ENCODE measurements around the gene NAGA. TPM values are rescaled to one million over a fixed set of nuclear protein-coding genes. Genes with fewer than 3 reads are reported as not detected.
"Not testable (repeated sequence)": the region's sequence is repeated elsewhere in the genome, so short reads cannot be mapped to it uniquely, and the experiment has no call there.

The NAGA gene
- polyA plus RNA-seq, 4 donors = 8.7 to 36.8 (median 17.1) TPM

DNA sequence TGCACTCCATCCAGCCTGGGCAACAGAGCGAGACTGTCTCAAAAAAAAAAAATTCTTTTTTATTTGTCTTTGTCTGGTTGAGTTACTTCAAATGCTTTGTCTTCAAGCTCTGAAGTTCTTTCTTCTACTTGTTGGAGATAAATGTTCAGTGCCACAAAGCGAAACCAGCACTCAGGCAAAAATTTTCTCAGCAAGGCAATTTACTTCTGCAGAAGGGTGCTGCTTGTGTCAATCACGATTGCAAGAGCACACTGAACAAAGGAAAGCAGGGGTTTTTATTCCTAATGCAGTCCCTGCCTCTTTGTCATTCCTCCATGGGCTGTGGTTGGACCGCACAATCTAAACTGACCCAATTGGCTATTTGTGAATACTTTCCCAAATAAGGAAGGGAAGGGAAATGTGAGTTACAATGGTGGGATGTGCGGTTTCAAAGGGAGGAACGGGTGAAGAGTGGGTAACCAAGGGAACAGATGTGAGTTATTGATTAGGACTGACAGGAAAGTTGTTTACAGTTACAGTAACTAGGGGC, 33.8 kb upstream of the NAGA start:
- not testable (repeated sequence) for H3K36me3 ChIP-seq (ENCODE audit: control insufficient read depth in 3 of 3, insufficient read depth in 2 of 3, low read depth in 1 of 3, low read length in 3 of 3); H3K4me1 ChIP-seq (ENCODE audit: control insufficient read depth in 3 of 3, insufficient read depth in 2 of 3, low read depth in 1 of 3, low read length in 2 of 3); FAIRE-seq; H3K27me3 ChIP-seq (ENCODE audit: control insufficient read depth in 3 of 3, insufficient read depth in 3 of 3, low read length in 3 of 3); H3K4me3 ChIP-seq (ENCODE audit: low read depth in 1 of 3, low read length in 3 of 3); DNase-seq; H3K27ac ChIP-seq (ENCODE audit: low read depth in 1 of 3, low read length in 2 of 3)
- H3K9me3 ChIP-seq (ENCODE audit: control insufficient read depth in 2 of 2, insufficient read depth in 1 of 2, low read depth in 1 of 2, low read length in 1 of 2) = peaks cover 0 to 52% of the 10 kb centered on the region in 2 donors
- WGBS, 3 donors = 93 to 95% (median 93%) methylated on average over 6 of the region's 6 CpGs

DNA sequence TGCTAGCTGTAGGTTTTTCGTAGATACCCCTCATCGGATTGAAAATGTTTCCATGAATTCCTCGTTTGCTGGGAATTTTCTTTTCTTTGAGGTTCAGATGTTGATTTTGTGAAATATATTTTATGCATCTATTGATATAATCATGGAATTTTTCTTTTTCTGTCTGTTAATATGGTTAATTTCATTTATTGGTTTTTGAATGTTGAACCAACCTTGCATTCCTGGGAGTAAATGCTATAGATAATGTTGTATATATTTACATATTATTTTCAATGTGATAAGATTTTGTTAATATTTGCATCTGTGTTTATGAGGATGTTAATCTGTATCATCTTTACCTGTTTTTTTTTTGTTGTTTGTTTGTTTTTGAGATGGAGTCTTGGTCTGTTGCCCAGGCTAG, 30.6 kb upstream of the NAGA start:
- H3K4me3 ChIP-seq (ENCODE audit: low read depth in 1 of 3, low read length in 3 of 3) = no peak overlapping the region
- WGBS, 3 donors = 95 to 99% (median 97%) methylated on average over 3 of the region's 3 CpGs
- no peak overlapping the region for H3K27ac ChIP-seq (ENCODE audit: low read depth in 1 of 3, low read length in 2 of 3)
- DNase-seq (no peak), FAIRE-seq (no peak)
- no peaks in the 10 kb centered on the region for H3K4me1 ChIP-seq (ENCODE audit: control insufficient read depth in 3 of 3, insufficient read depth in 2 of 3, low read depth in 1 of 3, low read length in 2 of 3)
- H3K9me3 ChIP-seq (ENCODE audit: control insufficient read depth in 2 of 2, insufficient read depth in 1 of 2, low read depth in 1 of 2, low read length in 1 of 2) = peaks cover 0 to 61% of the 10 kb centered on the region in 2 donors
- no peaks in the 10 kb centered on the region for H3K27me3 ChIP-seq (ENCODE audit: control insufficient read depth in 3 of 3, insufficient read depth in 3 of 3, low read length in 3 of 3)
- H3K36me3 ChIP-seq (ENCODE audit: control insufficient read depth in 3 of 3, insufficient read depth in 2 of 3, low read depth in 1 of 3, low read length in 3 of 3) = peaks cover 0 to 15% (median 0%) of the 10 kb centered on the region in 3 donors

DNA sequence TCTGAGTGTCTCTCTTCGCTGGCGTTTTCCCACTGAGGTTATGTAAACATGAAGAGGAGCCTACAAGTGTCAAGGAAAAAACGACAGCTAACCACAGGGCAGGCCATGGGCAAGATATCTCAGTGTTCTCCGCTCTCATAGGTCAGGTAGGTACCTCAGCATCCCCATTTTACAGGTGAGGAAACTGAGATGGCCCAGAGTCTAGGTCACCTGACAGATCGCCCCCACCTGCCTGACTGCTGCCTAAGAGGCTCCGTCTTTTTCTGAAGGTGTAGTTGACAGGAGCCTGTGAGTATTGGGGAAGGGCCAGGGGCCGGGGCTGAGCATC, 20.8 kb upstream of the NAGA start:
- DNase-seq (no peak), FAIRE-seq (no peak)

DNA sequence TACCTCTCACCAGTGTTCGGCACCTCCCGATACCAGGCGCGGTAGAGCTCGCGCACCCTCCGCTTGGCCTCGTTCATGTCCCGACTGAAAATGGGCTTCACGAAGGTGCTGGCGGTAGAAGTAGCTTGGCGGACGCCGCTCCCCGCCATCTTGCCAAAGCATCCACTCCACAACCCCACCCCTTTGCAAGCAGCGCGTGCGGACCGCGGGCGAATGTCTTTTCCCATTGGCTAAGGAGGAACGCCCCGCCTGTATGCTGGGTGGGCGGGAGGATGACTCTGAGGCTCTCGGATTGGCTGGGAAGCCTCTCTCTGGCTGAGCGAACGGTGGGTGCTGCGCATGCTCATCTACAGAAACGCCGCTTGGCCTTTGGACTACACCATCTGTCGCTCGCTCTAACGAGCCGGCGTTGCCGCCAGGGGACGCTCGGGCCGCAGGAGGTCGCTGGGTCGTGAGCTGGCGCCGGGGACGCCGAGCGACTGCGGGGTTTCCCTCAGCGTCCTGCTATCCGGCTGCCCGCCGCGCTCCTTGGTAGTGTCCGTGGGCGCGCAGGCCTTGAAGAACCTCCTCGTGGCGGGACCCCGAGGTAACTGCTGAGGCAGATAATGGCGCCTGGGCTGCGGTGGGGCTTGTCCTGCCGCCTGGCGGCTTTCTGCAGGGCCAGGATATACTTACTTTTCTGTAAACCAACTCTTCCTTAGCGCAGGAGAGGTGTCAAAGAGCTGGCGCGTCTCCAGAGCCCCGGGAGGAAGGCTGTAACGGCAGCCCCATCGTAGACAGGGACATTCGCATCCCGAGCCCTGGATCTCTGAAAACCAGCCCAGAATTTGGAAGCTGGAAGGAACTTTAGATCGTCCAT, 20.2 kb upstream of the NAGA start, which contains the start of gene NDUFA6:
Gene NDUFA6, minus strand, starts transcription at position 177 of the 859 bp plus-strand sequence. Its CDS starts 28 bp downstream, at position 149.
- FAIRE-seq (no peak), DNase-seq (peak; percentile 99)
- Histone ChIP-seq H3K27ac (ENCODE audit: low read depth in 1 of 3, low read length in 2 of 3) (peak within 1 kb of the TSS; percentile 93 to 99 (median 98)), H3K36me3 (ENCODE audit: control insufficient read depth in 3 of 3, insufficient read depth in 2 of 3, low read depth in 1 of 3, low read length in 3 of 3) (peaks cover 0 to 7% (median 2%) of the 10 kb centered on the region in 3 donors), H3K9me3 (ENCODE audit: control insufficient read depth in 2 of 2, insufficient read depth in 1 of 2, low read depth in 1 of 2, low read length in 1 of 2) (peaks cover 0 to 3% of the 10 kb centered on the region in 2 donors), H3K4me1 (ENCODE audit: control insufficient read depth in 3 of 3, insufficient read depth in 2 of 3, low read depth in 1 of 3, low read length in 2 of 3) (peaks cover 2 to 11% (median 6%) of the 10 kb centered on the region in 3 donors), H3K27me3 (ENCODE audit: control insufficient read depth in 3 of 3, insufficient read depth in 3 of 3, low read length in 3 of 3) (no peaks in the 10 kb centered on the region), H3K4me3 (ENCODE audit: low read depth in 1 of 3, low read length in 3 of 3) (peak within 1 kb of the TSS; percentile 75 to 90 (median 82))
- WGBS, 3 donors = 0% methylated on average over 64 to 71 of the region's 71 CpGs

More for the DNA sequence above, 20.8 kb upstream of the NAGA start:
- WGBS, 3 donors = 20 to 30% (median 20%) methylated on average over 7 of the region's 7 CpGs
- H3K4me3 ChIP-seq (ENCODE audit: low read depth in 1 of 3, low read length in 3 of 3) = peak overlapping the region; percentile 20 to 75 (median 37)
- no peaks in the 10 kb centered on the region for H3K27me3 ChIP-seq (ENCODE audit: control insufficient read depth in 3 of 3, insufficient read depth in 3 of 3, low read length in 3 of 3)
- H3K4me1 ChIP-seq (ENCODE audit: control insufficient read depth in 3 of 3, insufficient read depth in 2 of 3, low read depth in 1 of 3, low read length in 2 of 3) = peaks cover 2 to 11% (median 6%) of the 10 kb centered on the region in 3 donors
- H3K36me3 ChIP-seq (ENCODE audit: control insufficient read depth in 3 of 3, insufficient read depth in 2 of 3, low read depth in 1 of 3, low read length in 3 of 3) = peaks cover 0 to 7% (median 2%) of the 10 kb centered on the region in 3 donors
- H3K27ac ChIP-seq (ENCODE audit: low read depth in 1 of 3, low read length in 2 of 3) = peak overlapping the region; percentile 17 to 99 (median 93)
- H3K9me3 ChIP-seq (ENCODE audit: control insufficient read depth in 2 of 2, insufficient read depth in 1 of 2, low read depth in 1 of 2, low read length in 1 of 2) = peaks cover 0 to 7% of the 10 kb centered on the region in 2 donors

DNA sequence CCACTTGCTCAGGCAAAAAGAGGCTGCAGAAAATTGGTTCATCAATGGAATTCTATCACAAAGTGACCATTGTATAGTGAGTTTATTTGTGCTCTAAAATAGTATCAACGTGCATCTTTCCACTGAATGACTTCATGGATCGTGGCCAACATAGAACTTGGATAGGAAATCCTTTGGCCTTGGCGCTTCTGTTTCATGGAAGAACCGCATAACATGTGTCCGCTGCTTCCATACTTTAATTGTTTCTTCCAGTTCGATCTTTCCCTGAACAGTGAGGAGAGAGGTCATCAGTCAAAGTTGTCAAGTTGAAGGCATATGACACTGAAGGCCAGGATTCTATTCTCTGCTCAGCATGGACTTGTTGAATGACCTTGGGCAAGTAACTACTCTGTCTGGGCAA, 15.4 kb upstream of the NAGA start:
- H3K27me3 ChIP-seq (ENCODE audit: control insufficient read depth in 3 of 3, insufficient read depth in 3 of 3, low read length in 3 of 3) = no peaks in the 10 kb centered on the region
- H3K4me1 ChIP-seq (ENCODE audit: control insufficient read depth in 3 of 3, insufficient read depth in 2 of 3, low read depth in 1 of 3, low read length in 2 of 3) = peaks cover 2 to 10% (median 4%) of the 10 kb centered on the region in 3 donors
- FAIRE-seq (no peak), DNase-seq (no peak)
- peaks cover 0 to 3% of the 10 kb centered on the region in 2 donors for H3K9me3 ChIP-seq (ENCODE audit: control insufficient read depth in 2 of 2, insufficient read depth in 1 of 2, low read depth in 1 of 2, low read length in 1 of 2)
- H3K4me3 ChIP-seq (ENCODE audit: low read depth in 1 of 3, low read length in 3 of 3) = no peak overlapping the region
- H3K36me3 ChIP-seq (ENCODE audit: control insufficient read depth in 3 of 3, insufficient read depth in 2 of 3, low read depth in 1 of 3, low read length in 3 of 3) = peaks cover 7 to 36% (median 16%) of the 10 kb centered on the region in 3 donors
- 65 to 73% (median 70%) methylated on average over 6 of the region's 6 CpGs for WGBS, 3 donors
- H3K27ac ChIP-seq (ENCODE audit: low read depth in 1 of 3, low read length in 2 of 3) = no peak overlapping the region

DNA sequence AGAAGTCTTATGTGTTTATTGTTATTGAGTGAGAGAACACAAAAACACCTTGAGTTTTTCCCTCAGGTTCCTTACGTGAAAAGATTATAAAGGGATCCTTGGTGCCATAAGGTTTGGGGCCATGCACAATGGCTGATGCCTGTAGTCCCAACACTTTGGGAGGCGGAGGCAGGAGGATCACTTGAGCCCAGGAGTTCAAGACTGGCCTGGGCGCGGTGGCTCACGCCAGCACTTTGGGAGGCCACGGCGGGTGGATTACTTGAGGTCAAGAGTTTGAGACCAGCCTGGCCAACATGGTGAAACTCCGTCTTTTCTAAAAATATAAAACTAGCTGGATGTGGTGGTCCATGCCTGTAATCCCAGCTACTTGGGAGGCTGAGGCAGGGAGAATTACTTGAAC, 14.3 kb upstream of the NAGA start:
- DNase-seq (no peak), FAIRE-seq (no peak)
- Histone ChIP-seq H3K27ac (ENCODE audit: low read depth in 1 of 3, low read length in 2 of 3) (no peak overlapping the region), H3K4me1 (ENCODE audit: control insufficient read depth in 3 of 3, insufficient read depth in 2 of 3, low read depth in 1 of 3, low read length in 2 of 3) (peaks cover 2 to 14% (median 4%) of the 10 kb centered on the region in 3 donors), H3K9me3 (ENCODE audit: control insufficient read depth in 2 of 2, insufficient read depth in 1 of 2, low read depth in 1 of 2, low read length in 1 of 2) (peaks cover 0 to 3% of the 10 kb centered on the region in 2 donors), H3K4me3 (ENCODE audit: low read depth in 1 of 3, low read length in 3 of 3) (no peak overlapping the region), H3K36me3 (ENCODE audit: control insufficient read depth in 3 of 3, insufficient read depth in 2 of 3, low read depth in 1 of 3, low read length in 3 of 3) (peaks cover 7 to 36% (median 16%) of the 10 kb centered on the region in 3 donors), H3K27me3 (ENCODE audit: control insufficient read depth in 3 of 3, insufficient read depth in 3 of 3, low read length in 3 of 3) (no peaks in the 10 kb centered on the region)
- 92 to 95% (median 94%) methylated on average over 8 of the region's 8 CpGs for WGBS, 3 donors

DNA sequence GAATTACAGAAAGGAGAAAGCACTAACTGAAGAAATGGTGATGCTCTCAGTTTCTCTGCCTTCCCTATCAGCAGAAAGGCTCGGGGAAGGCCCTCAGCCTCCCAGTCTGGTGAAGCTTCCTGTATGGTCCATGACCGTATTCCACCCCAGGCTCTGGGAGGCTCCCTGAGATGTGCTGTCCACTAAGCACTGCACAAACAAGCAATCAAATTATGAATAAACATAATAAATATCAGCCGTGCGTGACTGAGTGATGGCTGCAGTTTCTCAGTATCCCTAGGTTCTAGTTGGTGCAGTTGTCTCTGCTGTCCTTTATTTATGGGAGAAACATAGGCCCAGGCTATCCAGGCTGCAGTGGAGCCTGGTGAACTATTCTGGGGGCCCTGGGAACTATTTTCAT, 12.5 kb upstream of the NAGA start:
- WGBS, 3 donors = 82 to 95% (median 87%) methylated on average over 4 of the region's 4 CpGs
- H3K4me1 ChIP-seq (ENCODE audit: control insufficient read depth in 3 of 3, insufficient read depth in 2 of 3, low read depth in 1 of 3, low read length in 2 of 3) = peaks cover 3 to 18% (median 8%) of the 10 kb centered on the region in 3 donors
- FAIRE-seq (no peak), DNase-seq (no peak)
- no peak overlapping the region for H3K4me3 ChIP-seq (ENCODE audit: low read depth in 1 of 3, low read length in 3 of 3)
- H3K36me3 ChIP-seq (ENCODE audit: control insufficient read depth in 3 of 3, insufficient read depth in 2 of 3, low read depth in 1 of 3, low read length in 3 of 3) = peaks cover 7 to 41% (median 16%) of the 10 kb centered on the region in 3 donors
- no peak overlapping the region for H3K27ac ChIP-seq (ENCODE audit: low read depth in 1 of 3, low read length in 2 of 3)
- H3K27me3 ChIP-seq (ENCODE audit: control insufficient read depth in 3 of 3, insufficient read depth in 3 of 3, low read length in 3 of 3) = no peaks in the 10 kb centered on the region
- no peaks in the 10 kb centered on the region for H3K9me3 ChIP-seq (ENCODE audit: control insufficient read depth in 2 of 2, insufficient read depth in 1 of 2, low read depth in 1 of 2, low read length in 1 of 2)

DNA sequence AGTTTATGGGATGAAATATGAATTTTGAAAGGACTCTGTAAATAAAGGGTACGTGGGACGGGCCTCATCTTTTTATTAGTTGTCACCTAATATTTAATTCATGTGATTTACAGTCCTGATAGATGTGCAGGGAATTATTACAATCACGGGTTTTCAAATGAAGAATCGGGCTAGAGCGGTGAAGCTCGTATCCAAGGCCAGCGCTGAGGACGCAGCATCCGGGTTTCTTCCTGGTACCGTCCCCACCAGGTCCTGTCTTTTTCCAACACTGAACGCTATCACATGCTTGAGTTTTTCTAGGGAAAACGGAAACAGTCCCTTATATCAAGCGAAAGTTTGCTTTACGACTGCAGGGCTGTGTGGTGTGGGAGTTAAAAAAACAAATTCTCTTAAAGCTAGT, 9.7 kb upstream of the NAGA start:
- Histone ChIP-seq H3K4me1 (ENCODE audit: control insufficient read depth in 3 of 3, insufficient read depth in 2 of 3, low read depth in 1 of 3, low read length in 2 of 3) (peaks cover 3 to 23% (median 8%) of the 10 kb centered on the region in 3 donors), H3K27ac (ENCODE audit: low read depth in 1 of 3, low read length in 2 of 3) (peak overlapping the region; percentile 96 to 99 (median 98)), H3K36me3 (ENCODE audit: control insufficient read depth in 3 of 3, insufficient read depth in 2 of 3, low read depth in 1 of 3, low read length in 3 of 3) (peaks cover 2 to 62% (median 10%) of the 10 kb centered on the region in 3 donors), H3K27me3 (ENCODE audit: control insufficient read depth in 3 of 3, insufficient read depth in 3 of 3, low read length in 3 of 3) (no peaks in the 10 kb centered on the region), H3K4me3 (ENCODE audit: low read depth in 1 of 3, low read length in 3 of 3) (peak overlapping the region; percentile 52 to 85 (median 60)), H3K9me3 (ENCODE audit: control insufficient read depth in 2 of 2, insufficient read depth in 1 of 2, low read depth in 1 of 2, low read length in 1 of 2) (no peaks in the 10 kb centered on the region)
- 0 to 2% (median 1%) methylated on average over 14 of the region's 14 CpGs for WGBS, 3 donors
- peak; percentile 55 to 70 for DNase-seq
- FAIRE-seq = no peak
